ENCODE results near the gene LHPP. TPM values are rescaled to one million over a fixed set of nuclear protein-coding genes. Genes with fewer than 3 reads are reported as not detected.
A peak's percentile ranks its signal among the peaks of the same experiment; 100 is the strongest.

The LHPP gene
- total and polyA plus RNA-seq, 2 experiments from 2014 or later = 27.4 to 40.2 TPM

- Mint-ChIP-seq H3K4me1 (peaks cover 15% of the 10 kb centered on the region), H3K9me3 (no peaks in the 10 kb centered on the region; the same call in 2 of the 3 replicates), H3K36me3 (ENCODE audit: low read depth) (0 out of 3 replicates have a peak, but pooled peaks cover 3% of the 10 kb centered on the region), H3K27me3 (ENCODE audit: insufficient read depth, low read depth, poor library complexity) (peaks cover 14% of the 10 kb centered on the region), H3K27ac (no peak overlapping the region), H3K4me3 (no peak overlapping the region)
- H3K36me3 ChIP-seq (ENCODE audit: insufficient read depth) = no peaks in the 10 kb centered on the region
- ATAC-seq = peak; percentile 60
- H3K4me2 ChIP-seq = no peak overlapping the region
- no peaks in the 10 kb centered on the region for H4K20me1 ChIP-seq (replicated peaks; ENCODE audit: insufficient read depth)
- no peak overlapping the region for H3K4me3 ChIP-seq
- no peaks in the 10 kb centered on the region for H3K9me2 ChIP-seq (ENCODE audit: insufficient read depth)
- no peak overlapping the region for H3K27ac ChIP-seq (ENCODE audit: low read depth)
- TF ChIP-seq ZNF462 (CRISPR knock-in tag; IDR thresholded peaks at IDR 0.05) = no peak
- no peak for TF ChIP-seq STAT1 (IDR thresholded peaks at IDR 0.05; ENCODE audit: unreplicated experiment)
- no peak for TF ChIP-seq POLR2AphosphoS5 (IDR thresholded peaks at IDR 0.05; ENCODE audit: low read depth)
- TF ChIP-seq CTCF (conservative IDR thresholded peaks at IDR 0.05; ENCODE audit: low read depth in 2 of 2) = peak; percentile 44 to 82
- H2AFZ ChIP-seq = no peak overlapping the region
- no peaks in the 10 kb centered on the region for H3F3A ChIP-seq (replicated peaks; ENCODE audit: low read depth)
- DNase-seq (ENCODE audit: low spot score) = peak; percentile 65
- no peaks in the 10 kb centered on the region for H3K27me3 ChIP-seq (ENCODE audit: insufficient read depth)
- 0 out of 2 replicates have a peak, but pooled peaks cover 3% of the 10 kb centered on the region for H3K79me2 ChIP-seq (replicated peaks; ENCODE audit: insufficient read depth)
- H3K4me1 ChIP-seq (ENCODE audit: insufficient read depth) = peaks cover 6% of the 10 kb centered on the region
Measured at GRCh38 chr10:124632064-124632531, 170.5 kb downstream of the LHPP start.

Data from GM23338 (cell line).